Kidney (tissue), 14 donors: ENCODE measurements around the gene TGFB2. TPM values are rescaled to one million over a fixed set of nuclear protein-coding genes. Genes with fewer than 3 reads are reported as not detected.

ENCODE experiments used
- DNase-seq, 5 donors: peaks; one replicate each; pipeline ENCODE4 v3.0.0-alpha.2; 2013 to 2020
- FAIRE-seq: peaks from 2 replicates; lab custom pipeline; 2012; peaks lifted over from hg19 to GRCh38; lab: Jason Lieb, UNC
- H3K27ac ChIP-seq, 2 donors: one replicate each; pipeline ENCODE4 v1.7.0; 2013; ENCODE audit warnings: low read depth in 2 of 2, low read length in 2 of 2, inconsistent platforms in 1 of 2
- H3K27me3 ChIP-seq: one replicate; pipeline ENCODE4 v1.7.1; 2013; ENCODE audit warnings: low read length, inconsistent platforms; ENCODE audit not compliant: control insufficient read depth, insufficient read depth
- H3K36me3 ChIP-seq, 3 donors: one replicate each; pipeline versions ENCODE4 v1.7.0 to v1.7.1; 2013; ENCODE audit warnings: low read length in 3 of 3, control low read depth in 1 of 3, inconsistent platforms in 1 of 3; ENCODE audit not compliant: insufficient read depth in 3 of 3, control insufficient read depth in 2 of 3
- H3K4me1 ChIP-seq, 3 donors: one replicate each; pipeline versions ENCODE4 v1.7.0 to v1.7.1; 2013; ENCODE audit warnings: low read length in 3 of 3, inconsistent platforms in 1 of 3, low read depth in 1 of 3; ENCODE audit not compliant: control insufficient read depth in 2 of 3, insufficient read depth in 2 of 3
- H3K4me3 ChIP-seq, 3 donors: one replicate each; pipeline versions ENCODE4 v1.7.0 to v1.8.1; 2013; ENCODE audit warnings: low read length in 3 of 3, control low read depth in 1 of 3, inconsistent platforms in 1 of 3
- H3K9ac ChIP-seq, 3 donors: one replicate each; pipeline versions ENCODE4 v1.7.0 to v1.7.1; 2013; ENCODE audit warnings: low read length in 3 of 3, control low read depth in 1 of 3, inconsistent platforms in 1 of 3
- H3K9me3 ChIP-seq, 3 donors: one replicate each; pipeline versions ENCODE4 v1.7.0 to v1.7.1; 2013; ENCODE audit warnings: low read length in 3 of 3, control low read depth in 1 of 3, inconsistent platforms in 1 of 3; ENCODE audit not compliant: control insufficient read depth in 2 of 3, insufficient read depth in 1 of 3
- intact Hi-C: fragments of 100-400 bp; cut with DNase I; formaldehyde crosslinking; loops from one replicate; pipeline ENCODE4 v1.11.1; 2022
- polyA plus RNA-seq: library from polyadenylated mRNA; stranded (reverse); fragments of 350-450 nt; fragmentation: Illumina TruSeq; extraction: RNeasy Lipid Tissue Mini Kit (QIAGEN cat#74804); gene quantifications from one replicate; pipeline ENCODE4 v1.2.3, GENCODE V29; 2014; ENCODE audit warnings: low read depth, low replicate concordance; ENCODE audit not compliant: insufficient read depth
- total RNA-seq: library from RNA; stranded (reverse); fragmentation: NEBNext Ultra II Directional; extraction: Animal tissue kit (Norgen Biotek cat#: 25700); gene quantifications from one replicate; pipeline ENCODE4 v1.2.1, GENCODE V29; 2021
- TF ChIP-seq, protein P1 (sequence below): IDR thresholded peaks from 3 replicates; pipeline ENCODE4 v1.5.1; 2012; ENCODE audit warnings: mild to moderate bottlenecking, moderate library complexity, borderline replicate concordance; ENCODE audit not compliant: insufficient read depth; ENCODE audit errors: extremely low read depth
- donor health status: control.
- donor health status: control.
- donor health status: control.
- donor health status: control.
- donor health status: control.
- donor health status: DM: yes; HTN: yes; CAD: no.
- donor health status: Normal renal cell carcinoma (clear cell type).

The TGFB2 gene
- total and polyA plus RNA-seq, 2 donors from 2014 or later = 1.4 to 12.2 TPM

- intact Hi-C loops = no loop called here
Measured at GRCh38 chr1:218462587-218462986, 117.5 kb downstream of the TGFB2 start.

GRCh38 chr1:218463194-218464156 lies 118.3 kb downstream of the TGFB2 start:
- Histone ChIP-seq H3K4me3 (no peak overlapping the region), H3K9me3 (no peaks in the 10 kb centered on the region), H3K27me3 (no peaks in the 10 kb centered on the region), H3K27ac (peak overlapping the region; percentile 69 to 72), H3K4me1 (peaks cover 2 to 12% (median 11%) of the 10 kb centered on the region in 3 donors), H3K9ac (no peak overlapping the region), H3K36me3 (no peaks in the 10 kb centered on the region)
- intact Hi-C loops = no loop called here
- TF ChIP-seq, protein P1, sequence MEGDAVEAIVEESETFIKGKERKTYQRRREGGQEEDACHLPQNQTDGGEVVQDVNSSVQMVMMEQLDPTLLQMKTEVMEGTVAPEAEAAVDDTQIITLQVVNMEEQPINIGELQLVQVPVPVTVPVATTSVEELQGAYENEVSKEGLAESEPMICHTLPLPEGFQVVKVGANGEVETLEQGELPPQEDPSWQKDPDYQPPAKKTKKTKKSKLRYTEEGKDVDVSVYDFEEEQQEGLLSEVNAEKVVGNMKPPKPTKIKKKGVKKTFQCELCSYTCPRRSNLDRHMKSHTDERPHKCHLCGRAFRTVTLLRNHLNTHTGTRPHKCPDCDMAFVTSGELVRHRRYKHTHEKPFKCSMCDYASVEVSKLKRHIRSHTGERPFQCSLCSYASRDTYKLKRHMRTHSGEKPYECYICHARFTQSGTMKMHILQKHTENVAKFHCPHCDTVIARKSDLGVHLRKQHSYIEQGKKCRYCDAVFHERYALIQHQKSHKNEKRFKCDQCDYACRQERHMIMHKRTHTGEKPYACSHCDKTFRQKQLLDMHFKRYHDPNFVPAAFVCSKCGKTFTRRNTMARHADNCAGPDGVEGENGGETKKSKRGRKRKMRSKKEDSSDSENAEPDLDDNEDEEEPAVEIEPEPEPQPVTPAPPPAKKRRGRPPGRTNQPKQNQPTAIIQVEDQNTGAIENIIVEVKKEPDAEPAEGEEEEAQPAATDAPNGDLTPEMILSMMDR = no peak
- DNase-seq = no peak
- FAIRE-seq = no peak

More at GRCh38 chr1:218462587-218462986, 117.5 kb downstream of the TGFB2 start:
- DNase-seq (no peak), FAIRE-seq (no peak)
- H3K4me1 ChIP-seq = peaks cover 2 to 12% (median 11%) of the 10 kb centered on the region in 3 donors
- no peaks in the 10 kb centered on the region for H3K36me3 ChIP-seq
- H3K9me3 ChIP-seq = no peaks in the 10 kb centered on the region
- peak overlapping the region in 1 of 2 donors; percentile 72 for H3K27ac ChIP-seq
- H3K4me3 ChIP-seq = no peak overlapping the region
- no peak overlapping the region for H3K9ac ChIP-seq
- no peaks in the 10 kb centered on the region for H3K27me3 ChIP-seq
- TF ChIP-seq, protein P1 = no peak

- Histone ChIP-seq H3K9me3 (no peaks in the 10 kb centered on the region), H3K4me3 (no peak overlapping the region), H3K9ac (no peak overlapping the region), H3K27me3 (no peaks in the 10 kb centered on the region), H3K4me1 (peaks cover 2 to 8% (median 7%) of the 10 kb centered on the region in 3 donors), H3K27ac (no peak overlapping the region), H3K36me3 (no peaks in the 10 kb centered on the region)
- intact Hi-C loops = no loop called here
- FAIRE-seq (no peak), DNase-seq (no peak)
- TF ChIP-seq, protein P1 = no peak
Measured at GRCh38 chr1:218464871-218465270, 119.7 kb downstream of the TGFB2 start.
